Brain microvascular endothelial cell (primary cell): ENCODE measurements around the gene PLK1.

ENCODE experiments used
- DNase-seq: peaks from one replicate; pipeline ENCODE4 v3.0.0-alpha.2; 2020
- H3K27ac ChIP-seq: fragments of 250-450 bp; sonication (Bioruptor Pico); 2 replicates; pipeline ENCODE4 v1.5.1; 2020; ENCODE audit warnings: mild to moderate bottlenecking, moderate library complexity
- H3K27me3 ChIP-seq: fragments of 250-450 bp; sonication (Bioruptor Pico); replicated peaks from 2 replicates; pipeline ENCODE4 v1.5.1; 2020; ENCODE audit warnings: mild to moderate bottlenecking
- H3K36me3 ChIP-seq: fragments of 250-450 bp; sonication (Bioruptor Pico); replicated peaks from 2 replicates; pipeline ENCODE4 v1.5.1; 2020; ENCODE audit warnings: mild to moderate bottlenecking
- H3K4me3 ChIP-seq: 2 replicates; pipeline ENCODE4 v1.5.1; 2011; ENCODE audit warnings: low read depth, mild to moderate bottlenecking, control low read depth, low read length, moderate library complexity
- in situ Hi-C: cut with HindIII; loops from 2 replicates; pipeline ENCODE4 v1.10.0; 2017; ENCODE audit warnings: low sequenced_read_pairs, low pct_ligation_motif_present
- TF ChIP-seq, protein P1 (sequence below): IDR thresholded peaks from 2 replicates; pipeline ENCODE4 v1.5.1; 2011; ENCODE audit warnings: low read depth, mild to moderate bottlenecking, moderate library complexity, low read length, control low read depth, inconsistent platforms; ENCODE audit errors: missing control alignments

Gene PLK1

DNA sequence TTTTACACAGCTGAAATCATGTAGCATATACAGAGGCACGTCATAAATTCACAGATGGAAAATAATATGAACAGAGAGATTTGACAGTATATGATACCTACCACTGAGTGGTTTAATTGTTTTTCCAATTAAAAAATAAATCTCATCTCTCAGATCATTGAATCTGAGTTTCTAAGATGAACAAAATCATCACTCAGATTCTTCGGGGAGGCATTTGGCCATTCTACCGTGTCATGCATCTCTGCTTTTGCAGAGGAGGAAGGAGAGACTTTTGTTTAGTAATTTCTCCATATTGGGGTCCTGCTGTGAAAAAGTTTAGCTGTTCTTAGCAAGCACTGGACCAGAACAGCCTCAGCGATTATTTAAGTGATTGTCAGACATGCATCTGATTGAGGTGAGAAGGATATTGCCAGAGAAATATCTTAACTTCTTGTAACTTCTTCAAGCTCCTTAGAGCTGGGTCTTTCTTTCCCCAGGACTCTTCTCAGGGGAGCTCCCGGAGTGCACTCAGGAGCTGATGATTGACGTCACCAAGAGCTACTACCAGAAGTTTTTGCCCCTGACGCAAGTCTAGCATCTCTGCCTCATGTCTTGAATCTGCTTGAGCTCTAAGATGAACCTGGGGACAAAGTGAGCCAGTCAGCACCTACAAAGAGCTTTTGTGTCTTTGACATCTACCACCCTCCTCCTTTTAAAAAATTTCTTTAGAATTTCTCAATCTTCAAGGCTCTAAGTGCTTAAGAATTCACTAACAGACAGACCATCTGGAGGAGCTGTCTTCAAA lies 11.9 kb upstream of the PLK1 start:
- Histone ChIP-seq H3K4me3 (no peak overlapping the region), H3K27me3 (no peaks in the 10 kb centered on the region), H3K36me3 (peaks cover 78% of the 10 kb centered on the region), H3K27ac (no peak overlapping the region)
- in situ Hi-C loops: no loop called here
- TF ChIP-seq, protein P1, sequence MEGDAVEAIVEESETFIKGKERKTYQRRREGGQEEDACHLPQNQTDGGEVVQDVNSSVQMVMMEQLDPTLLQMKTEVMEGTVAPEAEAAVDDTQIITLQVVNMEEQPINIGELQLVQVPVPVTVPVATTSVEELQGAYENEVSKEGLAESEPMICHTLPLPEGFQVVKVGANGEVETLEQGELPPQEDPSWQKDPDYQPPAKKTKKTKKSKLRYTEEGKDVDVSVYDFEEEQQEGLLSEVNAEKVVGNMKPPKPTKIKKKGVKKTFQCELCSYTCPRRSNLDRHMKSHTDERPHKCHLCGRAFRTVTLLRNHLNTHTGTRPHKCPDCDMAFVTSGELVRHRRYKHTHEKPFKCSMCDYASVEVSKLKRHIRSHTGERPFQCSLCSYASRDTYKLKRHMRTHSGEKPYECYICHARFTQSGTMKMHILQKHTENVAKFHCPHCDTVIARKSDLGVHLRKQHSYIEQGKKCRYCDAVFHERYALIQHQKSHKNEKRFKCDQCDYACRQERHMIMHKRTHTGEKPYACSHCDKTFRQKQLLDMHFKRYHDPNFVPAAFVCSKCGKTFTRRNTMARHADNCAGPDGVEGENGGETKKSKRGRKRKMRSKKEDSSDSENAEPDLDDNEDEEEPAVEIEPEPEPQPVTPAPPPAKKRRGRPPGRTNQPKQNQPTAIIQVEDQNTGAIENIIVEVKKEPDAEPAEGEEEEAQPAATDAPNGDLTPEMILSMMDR: no peak
- no peak for DNase-seq

DNA sequence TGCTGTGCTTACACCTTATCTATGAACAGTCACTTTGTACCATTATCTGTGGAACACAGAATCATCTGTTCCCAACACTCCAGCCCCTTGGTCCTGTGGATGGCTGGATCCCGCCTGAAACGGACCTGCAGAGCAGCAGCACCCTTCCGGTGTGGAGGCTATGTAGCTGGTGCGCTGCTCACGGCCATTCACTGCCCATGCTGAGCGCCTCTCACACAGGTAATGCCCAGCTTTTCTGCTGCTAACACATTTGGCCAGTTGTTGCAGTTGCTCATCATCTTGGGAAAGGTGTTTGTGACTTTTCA lies 11.4 kb upstream of the PLK1 start:
- in situ Hi-C loops: no loop called here
- no peak for DNase-seq
- H3K36me3 ChIP-seq: peaks cover 74% of the 10 kb centered on the region
- H3K27ac ChIP-seq: no peak overlapping the region
- no peaks in the 10 kb centered on the region for H3K27me3 ChIP-seq
- TF ChIP-seq, protein P1: no peak
- H3K4me3 ChIP-seq: no peak overlapping the region

DNA sequence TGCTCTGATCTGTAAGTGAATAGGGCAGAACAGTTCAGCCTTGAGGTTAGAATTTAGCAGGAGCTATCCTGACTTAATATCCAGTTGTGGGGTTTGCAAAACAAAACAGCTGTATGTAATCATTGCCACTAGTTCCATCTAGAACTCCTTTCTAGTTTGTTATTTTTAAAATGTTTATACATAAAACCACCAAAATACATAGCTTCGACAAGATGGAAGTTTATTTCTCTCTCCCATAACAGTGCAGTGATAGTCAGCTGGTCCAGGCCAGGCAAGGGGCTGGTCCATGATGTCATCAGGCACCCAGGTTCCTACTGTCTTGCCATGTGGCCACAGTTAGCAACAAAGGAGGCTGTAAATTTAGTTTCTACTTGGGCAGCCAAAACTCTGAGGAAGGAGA lies 10.5 kb upstream of the PLK1 start:
- no peaks in the 10 kb centered on the region for H3K27me3 ChIP-seq

DNA sequence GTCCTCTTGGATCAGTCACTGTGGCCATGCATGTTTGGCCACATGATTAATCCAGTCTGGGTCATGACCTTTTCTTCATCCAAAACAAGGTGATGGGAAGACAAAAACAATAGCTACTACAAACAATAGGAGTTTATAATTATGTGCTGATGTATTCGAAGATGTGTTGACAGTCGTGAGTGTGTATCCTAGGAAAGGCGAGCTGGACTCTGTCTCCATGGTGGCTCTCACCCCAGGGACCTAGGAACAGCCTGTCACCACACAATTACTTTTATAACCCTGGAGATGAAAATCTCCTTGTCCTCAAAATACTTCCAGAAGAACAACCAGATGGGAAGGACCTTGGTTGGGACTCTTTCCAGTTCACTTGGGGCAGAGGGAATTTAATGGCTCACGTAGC lies 9.8 kb upstream of the PLK1 start:
- no peak for DNase-seq
- H3K4me3 ChIP-seq: no peak overlapping the region
- H3K36me3 ChIP-seq: peaks cover 61% of the 10 kb centered on the region
- no peak overlapping the region for H3K27ac ChIP-seq
- in situ Hi-C loops: no loop called here
- TF ChIP-seq, protein P1: no peak
- H3K27me3 ChIP-seq: no peaks in the 10 kb centered on the region

More for the DNA sequence above, 10.5 kb upstream of the PLK1 start:
- DNase-seq: no peak
- Histone ChIP-seq H3K27ac (no peak overlapping the region), H3K4me3 (no peak overlapping the region), H3K36me3 (peaks cover 66% of the 10 kb centered on the region)
- TF ChIP-seq, protein P1: no peak
- in situ Hi-C loops: no loop called here

DNA sequence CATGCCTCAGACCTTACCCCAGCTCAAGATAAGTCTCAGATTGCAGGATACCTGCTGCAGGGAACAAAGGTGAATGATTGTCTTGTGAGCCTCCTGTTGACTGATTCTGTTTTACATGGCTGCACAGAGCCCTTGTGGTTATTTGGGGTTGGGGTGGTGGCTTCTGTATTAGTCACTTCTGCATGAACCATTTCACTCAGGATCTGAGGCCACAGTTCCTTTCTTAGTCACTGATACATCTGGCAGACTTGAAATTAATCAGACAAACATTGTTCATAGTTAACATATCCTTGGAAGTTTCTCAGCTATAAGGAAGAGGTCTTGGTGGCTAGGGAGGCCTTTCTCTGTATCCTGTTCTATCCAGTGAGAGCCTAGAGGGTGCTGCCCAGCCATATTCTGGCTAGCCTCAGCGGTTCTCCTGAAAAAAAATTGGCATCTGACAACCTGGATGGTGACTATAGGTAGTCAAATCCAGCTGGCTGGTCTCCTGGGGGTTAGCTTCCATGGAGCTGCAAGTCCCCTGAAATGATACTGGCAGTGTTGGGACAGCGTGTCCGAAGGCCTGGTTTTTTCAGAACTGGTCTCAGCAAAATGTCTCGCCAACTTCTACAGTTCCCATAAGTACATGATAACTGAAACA lies 8.4 kb upstream of the PLK1 start:
- H3K27me3 ChIP-seq: no peaks in the 10 kb centered on the region
- H3K27ac ChIP-seq: peak overlapping the region; percentile 73
- TF ChIP-seq, protein P1: no peak
- H3K36me3 ChIP-seq: peaks cover 55% of the 10 kb centered on the region
- no peak overlapping the region for H3K4me3 ChIP-seq
- peak; percentile 79 for DNase-seq
- in situ Hi-C loops: no loop called here
